HG03103 (cell line): ENCODE measurements around the gene UNCX.
"Not testable (repeated sequence)": the region's sequence is repeated elsewhere in the genome, so short reads cannot be mapped to it uniquely, and the experiment has no call there.

ENCODE experiments used
- ATAC-seq: cut with Tn5 transposase; IDR thresholded peaks from one replicate; pipeline ENCODE4 v1.9.1; 2021; ENCODE audit warnings: low read depth; ENCODE audit not compliant: unreplicated experiment

Gene UNCX

DNA sequence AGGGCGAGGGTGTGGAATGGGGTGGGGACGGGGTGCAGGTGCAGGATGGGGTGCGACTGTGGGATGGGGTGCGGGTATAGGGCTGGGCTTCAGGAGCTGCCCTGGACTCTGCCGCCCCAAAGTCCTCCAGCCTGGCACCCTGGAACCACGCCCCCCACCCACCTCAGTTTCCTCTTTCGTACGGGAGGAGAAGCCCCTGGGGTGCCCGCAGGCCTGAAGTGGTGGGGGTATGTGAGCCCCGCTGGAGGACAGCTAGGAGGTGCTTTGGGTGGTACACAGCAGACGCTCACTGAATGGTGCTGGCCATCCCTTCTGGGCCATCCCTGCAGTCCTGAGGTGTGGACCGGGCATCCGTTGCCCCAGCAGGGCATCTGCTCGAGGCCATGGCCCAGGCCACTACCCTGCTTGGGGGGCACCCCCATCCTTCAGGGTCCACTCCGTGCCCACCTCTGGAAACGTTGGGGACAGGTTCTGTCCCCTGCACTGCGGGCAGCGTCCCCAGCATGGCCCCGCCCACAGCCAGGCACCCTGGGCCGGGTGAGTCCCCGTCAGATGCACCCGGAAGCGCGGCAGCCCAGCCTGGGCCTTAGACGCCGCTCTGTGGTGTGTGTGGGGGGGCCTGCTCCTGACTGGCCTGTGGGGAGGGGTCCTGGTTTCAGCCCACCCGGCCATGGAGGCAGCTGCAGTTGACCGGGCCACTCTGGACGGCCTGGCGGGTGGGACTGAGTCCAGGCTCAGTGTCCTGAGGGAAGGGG is 41.6 kb downstream of the UNCX start:
- ATAC-seq: no peak

DNA sequence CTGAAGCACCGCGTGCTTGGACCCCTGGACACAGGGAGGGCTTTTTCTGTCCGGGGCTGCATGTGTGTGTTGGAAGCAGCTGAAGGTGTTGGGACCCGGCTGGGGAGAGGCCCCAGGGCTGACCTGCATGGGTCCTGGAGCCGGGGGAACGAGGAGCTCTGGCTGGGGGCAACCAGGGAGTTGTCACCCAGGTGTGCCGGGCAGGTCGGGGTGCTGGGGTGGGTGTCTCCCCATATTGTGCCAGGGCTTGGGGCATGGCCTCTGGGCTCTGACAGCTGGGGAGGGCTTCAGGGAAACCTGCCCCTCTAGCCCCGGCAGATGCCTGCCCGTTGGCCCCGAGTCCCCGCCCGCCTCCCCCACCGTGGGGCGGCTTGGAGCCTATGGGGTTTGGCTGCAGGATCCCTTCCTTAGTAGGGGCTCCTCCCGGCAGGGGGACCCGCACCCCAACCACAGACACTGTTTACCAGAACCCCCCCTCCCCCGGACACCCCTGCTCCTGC is 42.3 kb downstream of the UNCX start:
- ATAC-seq: no peak

DNA sequence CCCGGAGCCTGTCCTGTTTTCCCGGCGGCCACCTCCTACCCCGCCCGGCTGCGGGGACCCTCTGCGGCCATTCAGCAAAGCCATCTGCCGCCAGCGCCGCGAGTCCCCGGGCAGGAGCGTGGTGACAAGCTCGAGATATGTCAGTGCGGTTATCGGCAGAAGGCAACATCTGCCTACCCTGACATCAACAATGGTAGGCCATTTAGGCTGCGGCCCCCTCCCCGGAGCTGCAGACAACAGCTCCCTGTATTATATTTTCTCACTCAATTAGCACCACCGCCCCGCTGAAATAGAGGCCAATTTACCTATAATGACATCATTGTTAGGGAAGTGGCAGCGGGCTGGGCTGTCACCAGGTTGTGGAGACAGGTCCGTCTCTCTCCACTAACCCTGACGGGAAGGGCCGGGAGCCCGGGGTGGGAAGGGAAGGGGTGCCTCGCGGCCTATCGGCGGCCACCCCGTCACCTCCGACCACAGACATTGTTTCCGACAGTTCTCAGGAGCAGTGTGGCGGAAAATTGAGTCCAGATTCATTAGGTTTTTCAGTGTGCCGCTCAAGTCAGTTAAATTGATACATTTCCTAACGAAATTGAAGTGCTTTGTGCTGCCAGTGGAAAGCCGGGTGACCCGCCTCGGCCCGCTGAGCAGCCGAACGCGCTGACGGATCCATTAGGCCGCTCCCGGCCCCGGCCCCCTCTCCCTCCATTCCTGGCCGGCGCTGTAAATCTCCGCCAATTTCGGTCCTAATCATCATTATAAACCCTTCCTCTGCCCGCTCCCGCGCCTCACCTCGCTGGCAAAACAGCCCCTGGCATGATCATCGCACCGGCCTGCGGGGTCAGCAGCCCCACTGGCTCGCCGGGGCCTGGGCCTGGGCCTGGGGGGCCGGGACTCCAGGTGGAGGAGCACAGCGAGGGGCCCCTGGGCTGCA is 43.0 kb downstream of the UNCX start:
- ATAC-seq: no peak

DNA sequence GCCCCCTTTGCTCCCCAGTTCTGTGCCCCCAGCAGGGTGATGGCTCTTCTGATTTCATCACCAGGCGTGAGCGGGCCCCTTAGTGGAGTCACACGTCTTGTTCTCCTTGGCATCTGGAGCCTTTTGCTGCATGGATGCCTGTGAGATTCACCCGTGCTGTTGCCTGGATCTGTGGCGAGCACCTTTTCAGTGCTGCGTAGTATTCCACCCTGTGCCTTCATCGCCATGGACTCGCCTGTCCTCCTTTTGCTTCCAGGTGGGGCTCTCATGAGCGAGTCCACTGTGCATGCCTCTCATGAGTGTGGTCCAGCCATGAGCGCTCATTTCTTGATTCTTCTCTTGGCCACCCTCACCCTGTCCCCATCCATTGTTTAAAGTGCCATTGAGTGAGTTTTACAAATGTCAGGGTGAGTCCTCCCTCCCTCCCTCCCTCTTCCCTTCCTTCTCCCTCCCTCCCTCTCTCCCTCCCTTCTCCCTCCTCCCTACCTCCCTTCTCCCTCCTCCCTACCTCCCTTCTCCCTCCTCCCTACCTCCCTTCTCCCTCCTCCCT is 44.0 kb downstream of the UNCX start:
- ATAC-seq: no peak

DNA sequence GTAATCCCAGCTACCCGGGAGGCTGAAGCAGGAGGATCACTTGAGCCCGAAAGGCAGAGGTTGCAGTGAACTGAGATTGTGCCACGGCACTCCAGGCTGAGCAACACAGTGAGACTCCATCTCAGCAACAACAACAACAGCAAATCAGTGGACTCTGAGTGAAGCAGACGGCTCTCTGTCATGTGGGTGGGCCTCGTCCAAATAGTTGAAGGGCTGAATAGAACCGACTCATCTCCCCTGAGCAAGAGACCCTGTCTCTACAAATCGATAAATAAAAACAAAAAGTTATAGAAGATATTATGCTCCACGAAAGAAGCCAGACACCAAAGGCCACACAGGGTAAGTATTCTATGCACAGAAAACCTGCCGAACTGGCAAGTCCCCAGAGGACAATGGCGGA is 45.9 kb downstream of the UNCX start:
- no peak for ATAC-seq

DNA sequence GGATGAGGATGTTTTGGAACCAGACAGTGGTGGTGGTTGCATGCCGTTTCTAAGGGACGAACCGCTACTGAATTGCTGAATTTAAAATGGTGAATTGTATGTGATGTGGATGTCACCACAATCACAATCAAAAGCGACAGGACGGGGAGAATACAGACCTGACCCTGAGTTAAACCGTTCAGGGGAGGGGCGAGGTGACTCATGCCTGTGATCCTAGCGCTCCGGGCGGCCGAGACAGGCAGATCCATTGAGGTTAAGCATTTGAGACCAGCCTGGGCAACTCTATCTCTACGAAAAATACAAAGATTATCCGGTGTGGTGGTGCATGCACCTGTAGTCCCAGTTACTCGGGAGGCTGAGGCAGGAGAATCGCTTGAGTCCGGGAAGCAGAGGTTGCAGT is 46.4 kb downstream of the UNCX start:
- ATAC-seq: no peak

DNA sequence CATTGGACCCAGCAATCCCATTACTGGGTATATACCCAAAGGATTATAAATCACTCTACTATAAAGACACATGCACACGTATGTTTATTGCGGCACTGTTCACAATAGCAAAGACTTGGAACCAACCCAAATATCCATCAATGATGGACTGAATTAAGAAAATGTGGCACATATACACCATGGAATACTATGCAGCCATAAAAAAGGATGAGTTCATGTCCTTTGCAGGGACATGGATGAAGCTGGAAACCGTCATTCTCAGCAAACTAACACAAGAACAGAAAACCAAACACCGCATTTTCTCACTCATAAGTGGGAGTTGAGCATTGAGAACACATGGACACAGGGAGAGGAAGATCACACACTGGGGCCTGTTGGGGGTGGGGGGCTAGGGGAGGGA is 47.2 kb downstream of the UNCX start:
- ATAC-seq: not testable (repeated sequence)

DNA sequence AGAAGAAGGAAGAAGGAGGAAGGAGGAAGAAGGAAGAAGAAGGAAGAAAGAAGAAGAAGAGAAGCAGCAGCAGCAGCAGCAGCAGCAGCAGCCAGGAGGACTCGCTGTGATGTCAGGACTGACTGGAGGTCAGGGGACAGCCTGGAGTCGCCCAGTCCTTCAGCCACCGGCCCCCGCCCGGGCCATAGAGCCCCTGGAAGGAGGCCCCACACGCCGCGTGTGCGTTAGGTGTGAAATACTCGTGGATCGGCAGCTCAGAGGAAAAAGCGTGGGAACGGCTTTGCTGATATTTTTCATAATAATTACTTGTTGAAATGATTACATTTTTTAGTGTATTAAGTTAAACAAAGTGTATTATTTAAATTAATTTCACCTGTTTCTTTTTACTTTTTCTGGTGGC is 48.4 kb downstream of the UNCX start:
- ATAC-seq: no peak

DNA sequence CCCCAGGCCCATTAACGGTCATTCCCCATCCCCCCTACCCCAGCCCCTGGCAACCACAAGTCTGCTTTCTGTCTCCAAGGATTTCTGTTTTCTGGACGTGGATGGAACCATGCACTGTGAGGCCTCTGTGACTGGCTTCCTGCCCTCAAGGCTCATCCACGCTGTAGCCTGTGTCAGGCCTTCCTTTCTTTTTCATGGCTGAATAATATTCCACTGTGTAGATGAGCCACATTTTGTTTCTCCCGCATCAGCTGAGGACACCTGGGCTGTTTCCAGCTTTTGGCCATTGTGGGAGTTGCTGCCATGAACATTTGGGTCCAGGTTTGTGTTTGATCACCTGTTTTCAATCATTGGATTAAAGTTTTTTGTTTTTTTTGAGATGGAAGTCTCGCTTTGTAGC is 50.0 kb downstream of the UNCX start:
- no peak for ATAC-seq

DNA sequence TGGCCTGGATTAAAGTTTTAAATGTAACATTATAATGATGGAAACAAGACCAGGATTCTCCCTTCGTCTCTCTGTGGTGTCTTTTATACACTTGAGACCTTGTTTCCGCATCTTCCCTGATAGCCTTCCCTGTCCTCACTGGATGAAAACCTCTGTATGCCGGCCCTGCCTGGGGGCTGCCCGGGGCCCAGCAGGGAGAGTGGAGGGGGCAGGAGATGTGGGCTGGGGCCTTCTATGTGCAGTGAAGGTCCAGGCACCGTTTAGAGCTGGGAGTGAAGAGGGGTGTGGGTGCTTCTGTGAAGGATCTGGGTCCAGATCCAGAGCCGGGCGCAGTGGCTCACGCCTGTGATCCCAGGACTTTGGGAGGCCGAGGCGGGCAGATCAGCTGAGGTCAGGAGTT is 50.7 kb downstream of the UNCX start:
- ATAC-seq: no peak

DNA sequence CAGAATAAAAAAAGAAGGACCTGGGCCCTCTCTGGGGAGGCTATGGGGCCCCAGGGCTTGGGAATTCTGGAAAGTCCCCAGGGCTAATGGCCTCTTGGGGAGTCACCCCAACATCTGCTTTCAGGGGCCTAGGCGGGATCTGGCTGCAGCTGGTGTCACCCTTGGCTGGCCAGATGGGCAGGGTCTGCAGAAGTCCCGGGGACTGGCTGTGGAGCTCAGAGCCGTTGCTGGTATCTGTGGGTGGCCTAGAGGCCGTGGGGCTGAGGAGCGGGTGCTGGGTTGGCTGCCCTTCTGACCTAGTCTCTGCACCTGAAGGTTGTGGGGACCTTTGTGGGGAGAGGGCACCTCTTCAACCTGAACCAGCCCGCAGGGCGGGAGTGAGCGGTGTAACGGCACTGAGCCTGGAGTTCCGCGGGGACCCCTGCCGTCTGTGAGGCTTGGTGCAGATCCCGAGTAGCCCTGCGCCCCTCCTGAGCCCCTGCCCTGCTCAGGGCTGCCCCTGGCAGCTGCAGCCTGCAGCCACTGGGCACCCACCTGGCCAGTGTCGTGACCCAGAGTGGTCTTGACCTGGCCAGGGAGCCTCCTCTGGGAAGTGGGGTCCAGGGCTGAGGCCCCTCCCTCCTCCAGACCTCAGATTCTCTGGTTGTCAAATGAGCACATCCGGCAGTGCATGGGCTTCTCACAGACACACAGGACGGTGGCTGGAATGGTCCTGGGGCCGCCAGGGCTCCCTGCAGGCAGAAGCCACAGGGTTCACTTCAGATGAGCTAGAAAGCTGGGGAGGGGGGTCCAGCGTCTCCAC is 51.5 kb downstream of the UNCX start:
- ATAC-seq: no peak

DNA sequence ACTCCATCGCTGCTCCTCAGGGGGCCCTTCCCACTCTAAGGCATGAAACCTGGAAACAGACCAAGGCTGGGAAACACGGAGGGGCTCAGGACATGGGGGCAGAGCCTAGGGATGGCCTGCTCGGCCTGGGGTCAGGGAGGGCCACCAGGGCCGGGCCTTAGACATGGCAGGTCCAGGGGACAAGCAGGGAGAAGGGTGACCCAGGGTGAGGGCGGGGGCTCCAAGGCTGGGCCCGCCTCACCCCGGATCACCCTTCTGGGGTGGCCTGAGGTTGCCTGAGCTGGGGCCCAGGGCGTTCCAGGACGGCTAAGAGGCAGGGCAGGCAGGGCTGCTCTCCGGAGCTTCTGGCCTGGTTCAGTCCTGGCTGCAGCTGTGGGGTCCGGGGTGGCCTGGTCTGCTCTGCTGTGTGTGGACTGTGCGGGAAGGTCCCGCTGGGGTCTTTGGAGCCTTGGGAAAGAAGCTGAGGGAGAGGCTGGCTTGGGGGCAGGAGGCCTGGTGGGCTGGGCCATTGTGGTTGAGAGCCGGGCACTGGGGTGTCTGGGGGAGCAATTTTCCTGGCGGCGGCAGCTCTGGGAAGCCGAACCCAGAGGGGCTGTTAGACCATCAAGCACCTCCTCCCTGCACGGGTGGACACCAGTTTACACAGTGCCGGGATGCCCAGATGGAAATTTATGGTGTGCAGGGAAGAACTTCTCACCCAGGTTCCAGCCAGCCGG is 52.2 kb downstream of the UNCX start:
- no peak for ATAC-seq

DNA sequence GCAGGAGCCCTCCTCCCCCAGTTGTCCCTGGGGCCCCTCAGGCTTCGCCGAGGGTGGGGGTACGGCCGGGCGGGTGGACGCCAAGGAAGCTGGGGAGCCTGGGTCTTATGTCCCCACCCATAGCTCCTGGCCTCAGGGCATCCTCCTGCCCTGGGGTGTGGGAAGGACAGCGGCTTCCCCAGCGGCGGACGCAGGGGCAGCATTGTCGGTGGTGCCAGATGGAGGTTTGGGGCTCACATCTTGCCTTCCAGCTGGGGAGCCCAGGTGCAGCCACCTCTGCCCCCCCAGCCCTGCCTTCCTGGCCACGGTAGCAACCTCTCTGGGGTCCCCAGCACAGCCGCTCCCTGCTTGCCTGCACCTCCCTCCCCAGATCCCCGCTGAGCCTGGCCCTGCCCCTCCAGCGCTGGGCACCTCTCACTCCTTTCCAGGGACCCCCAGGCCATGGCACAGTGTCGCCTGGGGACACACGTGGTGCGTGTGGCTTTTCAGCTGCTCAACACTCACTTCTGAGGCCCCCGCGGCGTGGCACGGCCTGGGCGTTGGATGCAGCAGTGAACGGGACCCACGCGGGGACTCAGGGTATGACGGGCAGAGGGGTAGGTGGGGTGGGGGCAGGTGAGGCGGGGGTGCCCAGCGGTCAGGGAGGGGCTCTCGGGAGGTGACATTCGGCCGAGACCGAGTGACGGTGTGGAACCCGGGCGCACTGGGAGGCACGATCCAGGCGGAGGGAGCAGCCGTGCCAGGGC is 53.1 kb downstream of the UNCX start:
- no peak for ATAC-seq
